ENCODE results near the gene MIER2.

MIER2 gene

DNA sequence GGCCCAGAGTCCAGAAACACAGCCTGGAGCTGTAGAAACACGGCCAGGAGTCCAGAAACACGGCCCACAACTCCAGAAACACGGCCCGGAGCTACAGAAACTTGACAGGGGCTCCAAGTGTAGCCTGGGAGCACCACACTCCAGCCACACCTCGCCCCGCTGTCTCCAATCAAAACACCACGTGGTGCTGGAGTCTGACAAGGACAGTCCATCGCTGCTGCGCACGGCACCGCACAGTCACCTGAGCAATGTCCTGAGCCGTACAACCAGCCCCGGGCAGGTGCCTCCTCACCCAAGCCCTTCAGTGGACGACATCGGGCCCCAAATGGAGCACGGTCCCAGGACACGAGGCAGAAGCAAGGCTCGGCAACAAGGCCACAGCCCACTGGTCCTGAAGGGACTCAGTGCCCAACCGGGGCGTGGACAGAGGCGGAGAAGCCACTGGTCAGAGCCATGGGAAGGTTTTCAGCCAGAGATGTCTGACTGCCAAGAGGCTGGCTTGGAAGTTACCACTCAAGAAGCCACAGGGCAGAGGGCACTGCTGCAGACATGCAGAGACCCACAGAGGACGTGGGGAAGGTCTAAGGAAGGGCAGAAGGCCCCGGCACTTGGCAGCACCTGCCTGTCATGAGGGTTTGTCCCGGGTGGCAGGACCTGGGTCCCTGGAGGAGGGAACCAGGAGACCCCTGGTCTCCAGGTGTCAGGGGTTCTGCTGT, 33.7 kb downstream of the MIER2 start:
- no peak overlapping the region for H3K4me3 ChIP-seq (ENCODE audit: low read length)
- no peaks in the 10 kb centered on the region for H3K9me3 ChIP-seq (ENCODE audit: low read length)
- peaks cover 63% of the 10 kb centered on the region for H3K36me3 ChIP-seq (ENCODE audit: insufficient read depth, low read length)
- H2AFZ ChIP-seq (ENCODE audit: low read depth, low read length) = no peak overlapping the region
- no peaks in the 10 kb centered on the region for H3K27me3 ChIP-seq (ENCODE audit: insufficient read depth, low read length)
- no peaks in the 10 kb centered on the region for H3K4me1 ChIP-seq (ENCODE audit: insufficient read depth, low read length)

DNA sequence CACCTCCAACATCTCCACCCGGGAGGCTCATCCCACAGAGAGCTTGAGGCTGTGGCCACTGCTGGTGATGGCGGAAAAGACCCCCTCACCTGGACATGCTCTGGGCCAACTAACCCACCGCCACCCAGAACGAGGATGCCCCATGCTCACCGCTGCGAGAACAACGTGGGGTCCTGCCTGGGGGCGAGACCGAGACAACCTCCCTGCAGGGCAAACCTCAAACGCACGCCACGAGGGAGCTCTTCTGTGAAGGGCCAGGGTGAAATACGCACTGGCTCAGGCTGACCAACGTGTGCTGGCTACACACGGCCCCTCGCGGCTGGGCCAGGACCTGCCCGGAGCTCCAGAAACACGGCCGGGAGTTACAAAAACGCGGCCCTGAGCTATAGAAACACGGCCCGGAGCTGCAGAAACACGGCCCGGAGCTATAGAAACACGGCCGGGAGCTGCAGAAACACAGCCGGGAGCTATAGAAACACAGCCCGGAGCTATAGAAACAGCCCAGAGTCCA, 34.4 kb downstream of the MIER2 start:
- Histone ChIP-seq H3K4me1 (ENCODE audit: insufficient read depth, low read length) (no peaks in the 10 kb centered on the region), H3K36me3 (ENCODE audit: insufficient read depth, low read length) (peaks cover 64% of the 10 kb centered on the region)

DNA sequence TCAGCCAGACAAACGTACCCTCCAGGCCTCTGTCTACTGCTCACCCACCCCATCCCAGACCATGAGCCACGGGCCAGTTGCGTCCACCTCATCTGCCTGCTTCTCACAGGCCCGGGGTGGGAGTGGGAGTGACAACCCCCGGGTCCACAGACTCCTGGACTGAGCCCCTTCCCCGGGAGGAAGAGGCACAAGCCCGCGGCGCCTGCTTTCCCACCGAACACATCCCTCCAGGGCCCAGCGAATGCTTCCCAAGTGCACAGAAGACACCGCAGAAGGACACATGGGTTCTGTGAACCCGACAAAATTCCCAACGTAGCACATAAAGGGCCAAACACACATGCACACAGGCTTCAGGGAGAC, 35.4 kb downstream of the MIER2 start:
- Histone ChIP-seq H3K36me3 (ENCODE audit: insufficient read depth, low read length) (peaks cover 60% of the 10 kb centered on the region), H2AFZ (ENCODE audit: low read depth, low read length) (no peak overlapping the region), H3K27me3 (ENCODE audit: insufficient read depth, low read length) (no peaks in the 10 kb centered on the region), H3K9me3 (ENCODE audit: low read length) (peaks cover 4% of the 10 kb centered on the region), H3K4me1 (ENCODE audit: insufficient read depth, low read length) (no peaks in the 10 kb centered on the region), H3K4me3 (ENCODE audit: low read length) (no peak overlapping the region)

More for the DNA sequence above, 34.4 kb downstream of the MIER2 start:
- Histone ChIP-seq H2AFZ (ENCODE audit: low read depth, low read length) (no peak overlapping the region), H3K27me3 (ENCODE audit: insufficient read depth, low read length) (no peaks in the 10 kb centered on the region), H3K9me3 (ENCODE audit: low read length) (peaks cover under 1% of the 10 kb centered on the region), H3K4me3 (ENCODE audit: low read length) (no peak overlapping the region)

DNA sequence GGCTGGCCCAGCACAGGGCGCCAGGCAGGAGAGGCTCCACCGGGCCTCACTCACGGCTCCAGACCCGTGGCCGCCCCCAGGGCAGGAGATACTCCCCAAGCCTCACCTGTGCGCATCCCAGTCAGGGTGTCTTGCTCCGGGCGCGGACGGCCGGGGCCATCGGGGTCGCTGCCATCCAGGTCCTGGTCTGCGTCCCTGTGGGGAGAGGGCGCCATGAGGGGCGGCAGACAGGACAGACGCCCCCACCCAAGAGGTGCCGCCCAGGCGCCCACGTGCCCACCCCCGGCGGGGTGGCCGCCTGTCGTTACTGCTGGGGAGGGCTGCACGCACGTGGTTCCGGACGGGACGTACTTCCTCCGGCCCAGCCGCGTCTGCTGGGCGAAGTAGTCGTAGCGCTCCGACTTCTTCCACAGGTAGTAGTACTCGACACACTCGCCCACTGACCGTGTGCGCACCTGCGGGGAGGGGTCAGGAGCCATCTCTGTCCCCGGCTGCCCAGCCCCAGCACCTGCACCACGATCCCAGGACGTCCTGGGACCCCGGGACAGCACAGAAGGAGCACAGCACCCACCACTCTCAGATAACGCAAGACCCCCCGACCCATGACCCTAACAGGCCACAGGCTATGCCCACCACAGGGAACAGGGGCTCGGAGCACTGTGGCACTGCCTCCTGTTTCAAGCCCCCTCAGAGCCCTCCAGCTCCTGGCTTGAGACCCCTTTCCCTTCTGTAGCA, 36.0 kb downstream of the MIER2 start:
- H3K27me3 ChIP-seq (ENCODE audit: insufficient read depth, low read length) = no peaks in the 10 kb centered on the region
- peaks cover 55% of the 10 kb centered on the region for H3K36me3 ChIP-seq (ENCODE audit: insufficient read depth, low read length)
- no peak overlapping the region for H3K4me3 ChIP-seq (ENCODE audit: low read length)
- no peak overlapping the region for H2AFZ ChIP-seq (ENCODE audit: low read depth, low read length)
- H3K4me1 ChIP-seq (ENCODE audit: insufficient read depth, low read length) = no peaks in the 10 kb centered on the region
- H3K9me3 ChIP-seq (ENCODE audit: low read length) = peaks cover 4% of the 10 kb centered on the region

DNA sequence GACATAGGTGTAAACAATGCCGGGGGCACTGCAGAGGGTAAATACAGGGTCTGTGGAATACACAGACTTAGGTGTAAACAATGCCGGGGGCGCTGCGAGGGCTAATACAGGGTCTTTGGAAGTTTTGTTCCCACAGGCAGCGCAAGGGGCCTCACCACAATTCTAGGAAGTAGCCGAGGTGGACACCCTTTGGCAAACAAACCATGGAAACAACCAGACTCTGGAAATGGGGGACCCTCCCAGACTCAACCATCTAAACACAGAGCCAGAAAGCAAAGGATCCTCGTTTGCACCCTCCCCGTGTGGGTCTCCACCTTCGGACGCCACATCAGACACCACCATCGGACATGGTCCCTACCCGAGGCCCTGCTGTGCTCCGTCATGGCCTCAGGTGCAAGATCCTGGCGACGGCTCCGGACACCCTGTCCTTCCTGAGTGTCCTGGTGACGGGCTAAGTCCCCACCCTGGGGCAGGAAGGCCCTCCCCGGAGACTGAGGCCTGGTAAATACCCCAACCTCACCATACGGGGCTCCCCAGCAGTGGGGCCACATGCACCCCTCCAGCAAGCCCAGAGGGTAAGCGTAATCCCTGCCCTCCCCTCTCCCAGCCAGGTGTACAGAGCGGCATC, 36.7 kb downstream of the MIER2 start:
- Histone ChIP-seq H3K9me3 (ENCODE audit: low read length) (peaks cover 4% of the 10 kb centered on the region), H3K4me3 (ENCODE audit: low read length) (no peak overlapping the region), H3K4me1 (ENCODE audit: insufficient read depth, low read length) (no peaks in the 10 kb centered on the region), H3K27me3 (ENCODE audit: insufficient read depth, low read length) (no peaks in the 10 kb centered on the region), H2AFZ (ENCODE audit: low read depth, low read length) (no peak overlapping the region), H3K36me3 (ENCODE audit: insufficient read depth, low read length) (peaks cover 52% of the 10 kb centered on the region)

DNA sequence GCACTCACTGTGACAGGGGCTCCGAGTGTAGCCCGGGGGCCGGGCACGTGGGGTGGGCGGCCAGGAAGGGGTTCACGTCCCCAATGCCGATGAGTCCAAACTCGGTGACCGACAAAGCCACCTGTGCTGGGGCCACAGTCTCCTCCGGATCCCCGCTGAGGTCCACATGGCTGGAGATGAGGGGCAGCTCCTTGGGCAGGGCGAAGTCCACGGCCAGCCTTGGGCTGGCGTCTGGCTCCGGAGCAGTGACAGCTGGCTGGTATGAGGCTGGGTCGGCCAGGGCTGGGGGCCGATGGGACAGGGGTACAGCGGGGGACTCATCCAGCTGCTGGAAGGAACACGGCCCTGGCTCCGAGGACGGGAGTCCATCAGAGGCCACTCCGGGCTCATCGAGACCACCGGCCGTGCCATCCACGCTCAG, 37.5 kb downstream of the MIER2 start:
- peaks cover 52% of the 10 kb centered on the region for H3K36me3 ChIP-seq (ENCODE audit: insufficient read depth, low read length)
- no peaks in the 10 kb centered on the region for H3K27me3 ChIP-seq (ENCODE audit: insufficient read depth, low read length)
- no peak overlapping the region for H3K4me3 ChIP-seq (ENCODE audit: low read length)
- H2AFZ ChIP-seq (ENCODE audit: low read depth, low read length) = no peak overlapping the region
- H3K9me3 ChIP-seq (ENCODE audit: low read length) = peaks cover 4% of the 10 kb centered on the region
- H3K4me1 ChIP-seq (ENCODE audit: insufficient read depth, low read length) = no peaks in the 10 kb centered on the region

DNA sequence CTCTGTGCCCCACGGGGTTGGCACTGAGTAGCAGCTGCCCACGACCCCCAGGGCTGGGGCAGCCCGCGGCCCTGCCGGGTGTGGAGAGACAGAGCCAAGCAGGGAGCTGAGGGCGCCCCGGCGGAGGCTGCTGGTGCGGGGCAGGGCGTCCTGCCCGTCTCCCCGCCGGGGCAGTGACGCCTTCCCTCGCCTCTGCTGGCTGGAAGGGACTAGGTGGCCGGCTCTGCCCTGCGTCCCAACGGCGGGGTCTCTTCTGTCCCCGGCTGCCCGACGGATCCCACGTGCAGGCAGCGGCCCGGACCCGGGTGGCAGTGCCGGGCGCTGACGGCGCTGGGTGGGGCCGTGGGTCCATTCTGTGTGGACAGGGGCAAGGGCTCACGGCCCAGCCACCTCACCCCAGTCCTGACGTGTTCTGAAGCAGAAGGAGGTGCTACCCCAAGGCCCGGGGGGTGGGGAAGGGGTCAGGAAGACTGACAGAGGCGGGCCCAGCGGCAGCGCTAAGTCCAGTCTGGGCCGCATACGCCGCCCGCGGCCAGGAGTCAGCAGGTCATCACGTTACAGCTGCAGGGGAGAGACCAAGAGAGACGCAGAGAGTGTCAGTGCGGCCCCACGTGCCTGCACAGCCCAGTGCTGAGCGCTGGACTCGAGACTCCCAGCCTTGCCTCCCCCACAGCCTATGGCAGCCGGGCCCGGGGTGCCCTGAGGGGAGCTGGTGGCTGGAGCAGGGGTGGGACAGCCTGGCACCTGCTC, 38.3 kb downstream of the MIER2 start:
- Histone ChIP-seq H3K36me3 (ENCODE audit: insufficient read depth, low read length) (peaks cover 48% of the 10 kb centered on the region), H3K4me3 (ENCODE audit: low read length) (no peak overlapping the region), H3K4me1 (ENCODE audit: insufficient read depth, low read length) (no peaks in the 10 kb centered on the region), H3K27me3 (ENCODE audit: insufficient read depth, low read length) (no peaks in the 10 kb centered on the region), H3K9me3 (ENCODE audit: low read length) (peaks cover 4% of the 10 kb centered on the region), H2AFZ (ENCODE audit: low read depth, low read length) (no peak overlapping the region)

DNA sequence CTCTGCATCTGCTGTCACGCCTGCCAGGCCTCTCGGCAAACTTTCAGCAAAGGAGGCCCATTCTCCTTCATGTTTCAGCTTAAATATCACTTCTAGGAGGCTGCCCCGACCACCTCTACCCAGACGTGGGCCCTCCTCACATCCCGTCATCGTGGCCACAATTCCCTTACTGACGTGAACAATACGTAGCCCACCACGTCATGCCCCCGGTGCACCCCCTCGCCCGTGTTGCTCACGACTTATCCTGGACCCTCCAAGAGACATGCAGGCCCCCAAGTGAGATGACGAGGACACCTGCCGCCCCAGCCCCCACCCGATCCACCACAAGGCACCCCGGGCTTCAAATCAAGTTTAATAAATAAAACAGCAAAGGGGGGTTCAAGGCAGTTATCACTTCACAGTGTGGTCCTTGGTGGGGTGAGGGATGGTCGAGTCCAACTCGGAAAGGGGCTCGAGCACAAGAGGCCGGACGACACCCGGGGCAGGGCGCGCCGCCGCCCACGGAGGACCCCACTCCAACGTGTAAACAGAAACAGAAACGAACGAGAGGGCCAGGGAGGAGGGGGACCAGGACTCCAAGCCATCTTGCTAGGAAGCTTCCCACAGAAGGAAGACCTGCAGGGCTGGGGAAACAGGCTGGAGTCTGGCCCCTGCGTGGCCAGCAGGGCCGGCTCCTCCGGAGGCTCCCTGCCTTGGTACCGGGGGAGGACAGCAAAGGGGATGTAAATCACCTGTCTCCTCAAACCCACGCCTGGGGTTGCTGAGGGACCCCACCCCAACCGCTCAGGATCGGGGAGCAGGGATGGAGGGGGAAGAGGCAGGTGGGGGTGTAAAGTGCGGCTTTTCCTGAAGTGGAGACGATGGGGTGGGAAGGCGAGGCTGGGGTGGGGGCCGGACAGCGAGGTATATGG, 39.1 kb downstream of the MIER2 start:
- Histone ChIP-seq H3K27me3 (ENCODE audit: insufficient read depth, low read length) (no peaks in the 10 kb centered on the region), H3K36me3 (ENCODE audit: insufficient read depth, low read length) (peaks cover 44% of the 10 kb centered on the region), H2AFZ (ENCODE audit: low read depth, low read length) (no peak overlapping the region), H3K9me3 (ENCODE audit: low read length) (peaks cover 4% of the 10 kb centered on the region), H3K4me3 (ENCODE audit: low read length) (no peak overlapping the region), H3K4me1 (ENCODE audit: insufficient read depth, low read length) (no peaks in the 10 kb centered on the region)

DNA sequence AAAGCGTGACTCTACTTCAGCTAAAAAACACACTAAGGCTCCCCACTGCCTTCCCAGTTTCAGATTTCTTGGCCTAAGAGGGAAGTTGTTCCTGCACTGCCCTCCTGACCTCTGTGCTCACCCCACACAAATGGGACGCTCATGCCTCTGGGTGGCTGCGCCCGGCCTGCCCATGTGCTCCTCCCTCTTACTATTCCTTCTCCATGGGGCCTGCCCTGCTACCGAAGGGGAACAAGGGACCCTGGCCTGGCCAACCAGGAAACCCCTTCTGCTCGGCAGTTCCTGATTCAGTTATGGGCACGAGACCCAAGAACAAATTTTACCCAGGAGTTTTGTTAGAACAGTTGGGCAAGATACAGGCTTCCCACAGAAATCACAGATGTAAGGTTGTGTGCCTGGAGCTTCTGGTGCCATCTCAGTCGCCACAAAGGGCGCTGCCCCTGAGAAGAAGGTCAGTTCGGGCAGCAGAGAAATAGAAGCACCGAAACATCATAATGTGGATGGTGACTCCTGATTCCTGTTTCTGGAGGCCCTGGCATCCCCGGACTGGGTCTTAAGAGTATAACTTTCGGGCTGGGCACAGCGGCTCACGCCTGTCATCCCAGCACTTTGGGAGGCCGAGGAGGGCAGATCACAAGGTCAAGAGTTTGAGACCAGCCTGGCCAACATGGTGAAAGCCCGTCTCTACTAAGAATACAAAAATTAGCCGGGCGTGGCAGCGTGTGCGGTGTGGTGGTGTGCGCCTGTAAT, 47.9 kb downstream of the MIER2 start:
- H3K4me3 ChIP-seq (ENCODE audit: low read length) = no peak overlapping the region

DNA sequence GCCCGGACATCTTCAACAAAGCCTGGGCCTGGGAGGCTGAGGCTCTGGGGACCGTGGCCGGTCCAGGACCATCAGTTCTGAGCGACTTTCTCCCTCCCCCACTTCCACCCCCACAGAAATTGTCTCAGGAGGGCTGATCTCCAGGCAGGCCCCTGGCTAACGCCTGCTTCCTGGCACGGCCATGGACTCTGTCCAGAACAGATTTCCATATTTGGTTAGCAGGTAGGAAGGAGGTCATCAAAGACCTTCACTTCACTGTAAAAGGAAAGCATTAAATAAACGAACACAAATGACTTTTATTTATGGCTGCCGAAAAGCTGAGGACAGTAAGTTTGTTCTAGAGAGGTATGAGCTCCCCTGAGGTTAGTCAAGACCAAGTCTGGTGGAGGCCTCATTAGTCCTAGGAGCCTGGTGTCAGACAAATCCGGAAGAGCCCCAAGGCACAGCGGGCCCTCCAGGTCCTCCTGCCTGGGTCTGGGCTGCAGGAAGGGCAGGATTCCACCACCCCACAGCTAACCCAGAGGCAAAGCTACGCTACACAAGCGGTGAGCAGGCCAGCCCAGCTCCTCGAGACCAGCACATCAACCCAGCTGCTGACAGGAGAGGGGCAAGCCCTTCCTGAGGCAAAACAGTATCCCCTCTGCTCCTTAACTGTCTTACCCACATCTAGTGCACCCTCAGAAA, 48.8 kb downstream of the MIER2 start:
- H2AFZ ChIP-seq (ENCODE audit: low read depth, low read length) = no peak overlapping the region
- no peak overlapping the region for H3K4me3 ChIP-seq (ENCODE audit: low read length)
- peaks cover 53% of the 10 kb centered on the region for H3K27me3 ChIP-seq (ENCODE audit: insufficient read depth, low read length)
- peaks cover 4% of the 10 kb centered on the region for H3K9me3 ChIP-seq (ENCODE audit: low read length)
- no peaks in the 10 kb centered on the region for H3K36me3 ChIP-seq (ENCODE audit: insufficient read depth, low read length)
- H3K4me1 ChIP-seq (ENCODE audit: insufficient read depth, low read length) = peaks cover 10% of the 10 kb centered on the region

More for the DNA sequence above, 47.9 kb downstream of the MIER2 start:
- peaks cover 10% of the 10 kb centered on the region for H3K4me1 ChIP-seq (ENCODE audit: insufficient read depth, low read length)
- no peaks in the 10 kb centered on the region for H3K36me3 ChIP-seq (ENCODE audit: insufficient read depth, low read length)
- peaks cover 48% of the 10 kb centered on the region for H3K27me3 ChIP-seq (ENCODE audit: insufficient read depth, low read length)
- H3K9me3 ChIP-seq (ENCODE audit: low read length) = peaks cover 4% of the 10 kb centered on the region
- no peak overlapping the region for H2AFZ ChIP-seq (ENCODE audit: low read depth, low read length)

DNA sequence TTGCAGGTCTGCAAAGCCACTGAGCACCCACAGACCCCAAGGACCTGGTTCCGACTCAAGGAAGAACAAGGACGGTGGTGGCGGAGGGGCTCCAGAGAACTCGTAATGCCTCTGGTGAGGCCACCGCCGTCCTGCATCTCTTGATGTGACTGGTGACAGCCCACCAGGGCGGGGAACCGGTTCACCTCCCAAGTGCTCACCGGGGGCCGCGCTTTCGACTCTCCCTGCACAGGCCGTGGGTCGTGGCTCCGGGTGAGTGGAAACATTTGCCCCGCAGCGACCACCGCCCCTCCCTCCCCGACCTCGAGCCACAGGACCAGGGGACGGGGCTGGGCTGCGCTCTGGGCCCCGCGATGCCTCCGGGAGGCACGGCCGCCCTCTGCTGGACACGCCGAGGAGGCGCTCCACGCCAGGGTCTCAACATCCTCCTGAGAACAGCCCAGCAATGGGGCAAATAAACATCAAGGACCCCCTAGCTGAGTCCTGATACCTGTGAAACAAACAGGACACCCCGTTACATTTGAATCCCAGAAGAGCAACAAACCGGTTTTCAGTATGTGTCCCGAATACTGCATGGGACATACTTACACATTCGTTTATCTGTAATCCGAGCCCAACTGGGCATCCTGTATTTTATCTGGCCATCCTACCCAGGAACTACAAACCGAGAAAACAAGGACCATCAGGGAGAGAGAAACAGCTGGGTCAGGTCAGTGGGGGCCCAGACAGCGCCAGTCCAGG, 49.5 kb downstream of the MIER2 start:
- Histone ChIP-seq H3K36me3 (ENCODE audit: insufficient read depth, low read length) (no peaks in the 10 kb centered on the region), H3K9me3 (ENCODE audit: low read length) (peaks cover 4% of the 10 kb centered on the region), H3K4me1 (ENCODE audit: insufficient read depth, low read length) (peaks cover 12% of the 10 kb centered on the region), H3K27me3 (ENCODE audit: insufficient read depth, low read length) (peaks cover 60% of the 10 kb centered on the region), H3K4me3 (ENCODE audit: low read length) (peak overlapping the region; percentile 5), H2AFZ (ENCODE audit: low read depth, low read length) (no peak overlapping the region)
